CMK (cell line): Measurements from ENCODE around the gene ZFPM1.

Experiments
- DNase-seq: peaks from one replicate; pipeline ENCODE4 v3.0.0-alpha.2; 2010; ENCODE audit warnings: low read depth

The ZFPM1 gene

GRCh38 chr16:88539261-88539651 lies 86.2 kb downstream of the ZFPM1 start:
- no peak for DNase-seq

- DNase-seq: no peak
Measured at GRCh38 chr16:88539652-88540345, 86.7 kb downstream of the ZFPM1 start.

- no peak for DNase-seq
Measured at GRCh38 chr16:88540346-88540977, 87.4 kb downstream of the ZFPM1 start.

GRCh38 chr16:88541831-88542616 lies 88.9 kb downstream of the ZFPM1 start:
- no peak for DNase-seq

DNA sequence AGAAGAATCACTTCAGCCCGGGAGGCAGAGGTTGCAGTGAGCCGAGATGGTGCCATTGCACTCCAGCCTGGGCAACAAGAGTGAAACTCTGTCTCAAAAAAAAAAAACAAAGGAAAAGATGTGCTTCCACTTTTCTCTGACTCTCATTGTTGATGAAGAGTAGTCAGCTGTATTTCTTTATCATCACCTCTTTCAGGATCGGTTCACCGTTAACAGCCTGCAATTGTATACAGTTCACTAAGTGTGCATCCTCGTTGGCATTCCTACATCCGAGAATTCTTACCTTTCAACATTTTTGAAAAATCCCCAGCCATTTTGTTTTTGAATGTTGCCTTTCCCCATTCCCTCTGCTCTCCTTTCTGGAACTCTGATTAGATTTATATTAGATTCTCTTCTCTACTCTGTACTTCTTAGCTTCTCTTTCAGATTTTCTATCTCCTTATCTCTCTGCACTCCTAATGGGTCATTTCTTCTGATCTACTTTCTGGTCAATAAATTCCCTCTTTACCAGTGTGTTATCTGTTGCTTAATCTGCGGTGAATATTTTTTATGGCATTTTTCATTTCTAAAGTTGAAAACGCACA lies 90.2 kb downstream of the ZFPM1 start:
- DNase-seq: no peak

DNA sequence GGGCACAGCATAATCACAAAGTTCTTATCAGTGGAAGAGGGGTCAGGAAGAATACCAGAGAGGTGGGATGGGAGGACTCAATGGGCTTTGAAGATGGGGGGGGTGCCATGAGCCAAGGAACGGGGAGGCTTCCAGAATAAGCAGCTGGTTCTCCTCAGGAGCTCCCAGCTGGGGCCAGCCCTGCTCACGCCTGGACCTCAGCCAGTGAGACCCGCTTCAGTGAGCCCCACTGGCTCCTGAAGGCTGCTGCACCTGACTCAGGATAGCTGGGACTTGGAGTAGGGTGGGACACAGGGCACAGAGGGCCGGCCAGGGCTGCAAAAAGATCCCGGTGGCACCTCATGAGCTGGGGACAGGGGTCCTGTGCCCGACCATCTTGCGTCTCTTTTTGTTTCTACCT lies 92.7 kb downstream of the ZFPM1 start:
- no peak for DNase-seq

GRCh38 chr16:88548131-88548874 lies 95.2 kb downstream of the ZFPM1 start:
- DNase-seq: peak; percentile 65

- DNase-seq: no peak
Measured at GRCh38 chr16:88548985-88549384, 95.9 kb downstream of the ZFPM1 start.

- no peak for DNase-seq
Measured at GRCh38 chr16:88549671-88550245, 96.7 kb downstream of the ZFPM1 start.

- no peak for DNase-seq
Measured at GRCh38 chr16:88550246-88550661, 97.2 kb downstream of the ZFPM1 start.

GRCh38 chr16:88552166-88552565 lies 99.1 kb downstream of the ZFPM1 start:
- no peak for DNase-seq

GRCh38 chr16:88552815-88553214 lies 99.7 kb downstream of the ZFPM1 start:
- no peak for DNase-seq

DNA sequence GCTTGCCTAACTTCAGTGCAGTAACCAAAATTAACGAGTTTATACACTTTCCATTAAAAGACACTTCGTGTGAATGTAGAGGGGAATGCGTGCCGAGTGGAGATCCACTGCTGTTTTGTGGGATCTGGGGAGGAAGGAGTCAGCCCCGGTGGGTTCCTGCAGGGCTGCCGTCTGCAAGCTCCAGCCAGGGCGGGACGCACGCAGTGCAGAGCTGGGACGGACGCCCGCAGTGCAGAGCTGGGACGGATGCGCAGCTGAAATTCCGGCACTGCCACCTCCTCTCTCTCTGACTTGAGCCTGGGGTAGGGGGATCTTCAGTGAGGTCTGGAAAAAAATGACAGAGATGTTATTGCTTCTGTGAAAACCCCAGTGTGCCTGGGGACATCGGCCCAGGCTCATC lies 100.7 kb downstream of the ZFPM1 start:
- DNase-seq: no peak

- no peak for DNase-seq
Measured at GRCh38 chr16:88554711-88555264, 101.7 kb downstream of the ZFPM1 start.

DNA sequence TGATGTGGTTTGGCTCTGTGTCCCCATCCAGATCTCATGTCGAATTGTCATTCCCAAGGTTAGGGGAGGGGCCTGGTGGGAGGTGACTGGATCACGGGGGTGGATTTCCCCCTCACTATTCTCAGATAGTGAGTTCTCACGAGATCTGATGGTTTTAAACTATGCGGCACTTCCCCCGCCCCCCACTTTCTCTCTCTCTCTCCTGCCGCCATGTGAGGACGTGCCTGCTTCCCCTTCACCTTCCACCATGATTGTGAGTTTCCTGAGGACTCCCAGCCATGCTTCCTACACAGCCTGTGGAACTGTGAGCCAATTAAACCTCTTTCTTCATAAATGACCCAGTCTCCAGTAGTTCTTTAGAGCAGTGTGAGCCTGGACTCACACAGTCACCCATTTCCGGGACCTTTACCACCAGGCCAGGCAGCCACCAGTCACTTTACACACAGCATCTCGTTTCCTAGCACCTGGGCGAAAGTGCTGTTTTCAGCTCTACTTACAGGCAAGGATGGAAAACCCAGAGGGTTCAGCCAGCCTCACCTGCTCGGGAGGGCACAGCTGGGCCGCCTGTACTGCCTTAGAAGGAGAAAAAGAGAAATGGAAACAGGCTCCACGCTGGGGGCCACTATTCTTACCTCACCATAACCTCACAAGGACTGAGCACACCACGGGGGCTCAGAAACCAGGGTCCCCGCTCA lies 103.4 kb downstream of the ZFPM1 start:
- DNase-seq: no peak

GRCh38 chr16:88558457-88559442 lies 105.7 kb downstream of the ZFPM1 start:
- peak; percentile 53 for DNase-seq

DNA sequence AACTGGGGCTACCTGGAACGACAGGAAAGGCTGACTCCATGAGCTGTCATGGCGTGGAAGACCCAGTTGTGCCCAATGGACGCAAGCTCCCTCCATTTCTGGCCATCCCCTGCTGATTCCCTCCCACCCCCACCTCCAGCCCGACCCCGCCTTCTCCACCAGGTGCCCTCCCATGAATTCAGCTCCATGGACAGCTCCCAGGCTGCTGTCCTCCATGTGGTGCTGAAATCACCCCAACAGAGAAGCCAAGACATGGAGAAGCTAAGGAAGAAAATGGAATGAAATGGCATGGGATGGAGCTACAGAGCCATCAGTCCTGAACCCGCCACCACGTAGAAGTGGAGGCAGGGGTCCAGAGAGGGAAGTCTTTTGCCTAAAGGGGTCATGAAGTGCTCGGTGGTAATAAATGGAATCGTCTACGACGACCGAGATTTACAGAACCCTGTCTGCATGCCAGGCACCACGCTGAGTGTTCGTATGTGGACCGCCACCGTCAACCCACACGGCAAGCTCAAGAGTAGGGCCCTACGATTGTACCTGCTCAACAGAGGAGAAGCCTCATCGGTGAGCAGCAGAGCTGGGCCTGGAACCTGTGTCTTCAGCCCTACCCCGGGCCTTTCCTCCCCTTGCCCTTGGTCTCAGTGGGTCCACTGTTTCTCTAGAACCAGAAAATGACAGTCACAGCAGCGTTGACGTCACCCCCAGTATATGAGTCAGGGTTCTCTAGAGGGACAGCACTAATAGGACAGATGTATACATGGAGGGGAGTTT lies 107.8 kb downstream of the ZFPM1 start:
- no peak for DNase-seq

GRCh38 chr16:88561485-88562359 lies 108.6 kb downstream of the ZFPM1 start:
- DNase-seq: no peak
